Left ventricle myocardium inferior (tissue), 1 donor: ENCODE data around the gene KAT2A. TPM values are rescaled to one million over a fixed set of nuclear protein-coding genes. Genes with fewer than 3 reads are reported as not detected.

ENCODE experiments used
- DNase-seq: peaks from one replicate; pipeline ENCODE4 v3.0.0-alpha.2; 2020
- H3K27ac ChIP-seq: fragments of 200-600 bp; replicated peaks from 2 replicates; pipeline ENCODE4 v1.8.0; 2021
- H3K27me3 ChIP-seq: fragments of 200-600 bp; 2 replicates; pipeline ENCODE4 v1.8.0; 2021; ENCODE audit warnings: low read depth
- H3K36me3 ChIP-seq: fragments of 200-600 bp; 2 replicates; pipeline ENCODE4 v1.8.0; 2021
- H3K4me1 ChIP-seq: fragments of 200-600 bp; 2 replicates; pipeline ENCODE4 v1.8.0; 2021
- H3K4me3 ChIP-seq: fragments of 200-600 bp; 2 replicates; pipeline ENCODE4 v1.8.0; 2021; ENCODE audit warnings: mild to moderate bottlenecking, moderate library complexity
- H3K9me3 ChIP-seq: fragments of 200-600 bp; replicated peaks from 2 replicates; pipeline ENCODE4 v1.8.0; 2021
- intact Hi-C: fragments of 100-400 bp; cut with micrococcal nuclease; formaldehyde crosslinking; loops from one replicate; pipeline ENCODE4 v1.11.0; 2022
- total RNA-seq: library from RNA; stranded (reverse); fragmentation: NEBNext Ultra II Directional; extraction: Animal tissue kit (Norgen Biotek cat#: 25700); gene quantifications from one replicate; pipeline ENCODE4 v1.2.1, GENCODE V29; 2021
- TF ChIP-seq, protein P1 (sequence below): fragments of 200-600 bp; IDR thresholded peaks from 2 replicates; pipeline ENCODE4 v1.8.0; 2021; ENCODE audit warnings: antibody characterized with exemption, mild to moderate bottlenecking, borderline replicate concordance
- donor health status: DM: no; HTN: yes; CAD: no; lungs with severe emphysema.

Gene KAT2A
- total RNA-seq, 1 donor from 2014 or later = 25.7 TPM

DNA sequence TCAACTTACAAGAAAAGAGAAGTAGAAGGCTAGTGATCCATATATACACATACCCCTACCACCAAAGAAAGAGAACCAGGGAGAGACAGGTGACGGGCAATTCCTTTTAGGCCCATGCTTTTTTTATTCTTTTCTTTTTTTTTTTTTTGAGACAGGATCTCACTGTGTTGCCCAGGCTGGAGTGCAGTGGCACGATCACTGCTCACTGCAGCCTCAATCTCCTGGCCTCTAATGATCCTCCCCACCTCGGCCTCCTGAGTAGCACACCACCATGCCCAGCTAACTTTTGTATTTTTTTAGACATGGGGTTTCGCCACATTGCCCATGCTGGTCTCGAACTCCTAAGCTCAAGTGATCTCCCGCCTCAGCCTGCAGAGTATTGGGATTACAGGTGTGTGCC is 6.2 kb upstream of the KAT2A start:
- intact Hi-C loops = no loop called here
- Histone ChIP-seq H3K4me3 (no peak overlapping the region), H3K36me3 (peaks cover 61% of the 10 kb centered on the region), H3K27ac (peak overlapping the region; percentile 90), H3K9me3 (no peaks in the 10 kb centered on the region), H3K27me3 (no peaks in the 10 kb centered on the region), H3K4me1 (peaks cover 49% of the 10 kb centered on the region)
- TF ChIP-seq, protein P1, sequence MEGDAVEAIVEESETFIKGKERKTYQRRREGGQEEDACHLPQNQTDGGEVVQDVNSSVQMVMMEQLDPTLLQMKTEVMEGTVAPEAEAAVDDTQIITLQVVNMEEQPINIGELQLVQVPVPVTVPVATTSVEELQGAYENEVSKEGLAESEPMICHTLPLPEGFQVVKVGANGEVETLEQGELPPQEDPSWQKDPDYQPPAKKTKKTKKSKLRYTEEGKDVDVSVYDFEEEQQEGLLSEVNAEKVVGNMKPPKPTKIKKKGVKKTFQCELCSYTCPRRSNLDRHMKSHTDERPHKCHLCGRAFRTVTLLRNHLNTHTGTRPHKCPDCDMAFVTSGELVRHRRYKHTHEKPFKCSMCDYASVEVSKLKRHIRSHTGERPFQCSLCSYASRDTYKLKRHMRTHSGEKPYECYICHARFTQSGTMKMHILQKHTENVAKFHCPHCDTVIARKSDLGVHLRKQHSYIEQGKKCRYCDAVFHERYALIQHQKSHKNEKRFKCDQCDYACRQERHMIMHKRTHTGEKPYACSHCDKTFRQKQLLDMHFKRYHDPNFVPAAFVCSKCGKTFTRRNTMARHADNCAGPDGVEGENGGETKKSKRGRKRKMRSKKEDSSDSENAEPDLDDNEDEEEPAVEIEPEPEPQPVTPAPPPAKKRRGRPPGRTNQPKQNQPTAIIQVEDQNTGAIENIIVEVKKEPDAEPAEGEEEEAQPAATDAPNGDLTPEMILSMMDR = no peak
- no peak for DNase-seq

DNA sequence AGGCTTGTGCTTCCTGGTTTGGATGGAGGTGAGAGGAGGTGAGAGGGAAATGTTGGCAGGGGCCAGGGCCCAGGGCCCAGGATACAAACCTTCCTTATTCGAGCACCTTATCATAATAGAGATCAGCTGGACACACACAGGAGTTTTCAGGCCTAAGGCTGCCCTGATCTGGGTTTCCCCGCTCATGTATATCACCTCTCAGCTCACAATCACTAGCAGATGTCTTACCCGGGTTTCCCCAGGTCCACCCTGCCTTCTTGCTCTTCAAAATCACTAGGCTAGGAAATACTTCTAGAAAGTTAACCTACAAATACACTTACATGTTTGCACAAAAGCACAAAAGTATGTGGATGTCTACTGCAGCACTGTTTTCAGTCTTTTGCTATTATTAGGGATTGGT is 5.7 kb upstream of the KAT2A start:
- H3K27me3 ChIP-seq = no peaks in the 10 kb centered on the region

DNA sequence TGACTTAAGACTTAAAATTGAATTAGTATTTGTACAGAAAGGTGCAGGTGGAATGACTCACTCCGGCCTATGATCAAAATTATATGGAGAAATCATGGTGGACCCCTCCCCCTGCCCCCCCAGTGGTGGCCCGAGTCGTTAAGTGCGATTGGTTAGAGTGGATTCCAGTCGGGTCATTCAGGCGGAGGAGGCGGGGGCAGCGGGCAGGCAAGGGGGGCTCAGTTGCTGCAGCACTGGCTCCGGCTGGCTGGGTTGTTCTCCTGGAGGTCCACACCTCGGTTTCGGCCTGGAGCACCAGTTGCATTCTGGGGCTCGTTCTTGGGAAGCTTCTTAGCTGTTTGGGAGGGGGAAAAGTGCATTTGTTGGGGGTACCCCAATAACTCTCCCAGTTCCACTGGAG is 4.4 kb upstream of the KAT2A start:
- H3K36me3 ChIP-seq = peaks cover 59% of the 10 kb centered on the region

More for the DNA sequence above, 5.7 kb upstream of the KAT2A start:
- TF ChIP-seq, protein P1 = no peak
- Histone ChIP-seq H3K4me1 (peaks cover 49% of the 10 kb centered on the region), H3K4me3 (no peak overlapping the region), H3K36me3 (peaks cover 61% of the 10 kb centered on the region), H3K27ac (peak overlapping the region; percentile 17), H3K9me3 (no peaks in the 10 kb centered on the region)
- no peak for DNase-seq
- intact Hi-C loops = no loop called here

DNA sequence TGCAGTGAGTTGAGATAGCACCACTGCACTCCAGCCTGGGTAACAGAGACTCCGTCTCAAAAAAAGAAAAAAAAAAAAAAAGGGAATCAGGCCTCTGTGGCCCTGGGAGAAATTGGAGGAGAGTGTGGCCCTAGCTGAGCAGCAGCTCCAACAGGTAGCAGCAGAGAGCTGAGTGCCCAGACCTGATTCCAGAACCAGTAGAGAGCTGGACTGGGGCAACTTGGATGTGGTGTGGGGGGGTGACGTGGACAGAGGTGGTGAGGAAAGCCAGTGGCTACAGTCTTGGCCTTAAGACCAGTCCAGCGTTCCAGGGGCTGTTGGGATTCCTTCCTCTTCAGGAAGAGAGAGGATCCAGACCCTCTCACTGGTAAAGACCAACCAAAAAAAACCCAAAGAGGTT is 3.1 kb upstream of the KAT2A start:
- peaks cover 48% of the 10 kb centered on the region for H3K36me3 ChIP-seq
- H3K9me3 ChIP-seq = no peaks in the 10 kb centered on the region
- H3K4me1 ChIP-seq = peaks cover 44% of the 10 kb centered on the region
- TF ChIP-seq, protein P1 = no peak
- intact Hi-C loops = no loop called here
- DNase-seq = no peak
- H3K27ac ChIP-seq = no peak overlapping the region
- no peaks in the 10 kb centered on the region for H3K27me3 ChIP-seq
- H3K4me3 ChIP-seq = no peak overlapping the region

More for the DNA sequence above, 4.4 kb upstream of the KAT2A start:
- TF ChIP-seq, protein P1 = no peak
- DNase-seq = no peak
- no peaks in the 10 kb centered on the region for H3K9me3 ChIP-seq
- H3K27ac ChIP-seq = no peak overlapping the region
- no peaks in the 10 kb centered on the region for H3K27me3 ChIP-seq
- intact Hi-C loops = no loop called here
- H3K4me1 ChIP-seq = peaks cover 49% of the 10 kb centered on the region
- no peak overlapping the region for H3K4me3 ChIP-seq

DNA sequence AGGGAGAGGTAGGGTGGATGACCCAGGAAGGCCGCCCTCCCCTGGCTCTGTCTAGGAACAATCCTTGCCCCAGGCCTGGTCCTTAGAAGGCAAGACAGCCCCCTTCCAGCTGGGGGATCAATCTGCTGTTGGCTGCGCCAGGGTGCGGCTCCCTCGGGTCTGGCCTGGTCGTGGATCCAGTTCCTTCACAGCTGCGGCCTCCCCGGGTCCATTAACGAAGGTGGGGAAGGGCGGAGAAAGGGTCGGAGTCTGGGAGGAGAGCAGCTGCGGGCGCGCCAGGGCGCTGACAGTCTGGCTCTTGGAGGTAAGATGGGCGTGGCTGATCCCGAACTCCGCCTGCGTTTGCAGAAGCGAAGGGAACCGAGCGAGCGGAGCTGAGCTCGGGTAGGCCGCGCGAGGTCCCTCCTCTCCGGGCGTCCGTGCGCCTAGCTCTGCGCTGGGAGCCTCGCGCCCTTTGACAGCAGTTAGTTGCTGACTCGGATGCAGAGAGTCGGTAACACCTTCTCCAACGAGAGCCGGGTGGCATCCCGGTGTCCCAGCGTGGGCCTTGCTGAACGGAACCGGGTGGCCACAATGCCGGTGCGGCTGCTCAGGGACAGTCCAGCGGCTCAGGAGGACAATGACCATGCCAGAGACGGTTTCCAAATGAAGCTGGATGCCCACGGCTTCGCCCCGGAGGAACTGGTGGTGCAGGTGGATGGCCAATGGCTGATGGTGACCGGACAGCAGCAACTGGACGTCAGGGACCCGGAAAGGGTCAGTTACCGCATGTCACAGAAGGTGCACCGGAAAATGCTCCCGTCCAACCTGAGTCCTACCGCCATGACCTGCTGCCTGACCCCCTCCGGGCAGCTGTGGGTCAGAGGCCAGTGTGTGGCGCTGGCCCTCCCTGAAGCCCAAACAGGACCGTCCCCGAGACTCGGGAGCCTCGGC is 1.5 kb upstream of the KAT2A start, which contains the start of gene HSPB9:
TSS of gene HSPB9 (plus strand) at position 434 of the 933 bp plus-strand sequence. CDS start at position 481, 47 bp downstream.
- Histone ChIP-seq H3K4me3 (peak within 1 kb of the TSS; percentile 89), H3K4me1 (peaks cover 29% of the 10 kb centered on the region), H3K36me3 (peaks cover 46% of the 10 kb centered on the region), H3K9me3 (no peaks in the 10 kb centered on the region), H3K27ac (peak within 1 kb of the TSS; percentile 83), H3K27me3 (no peaks in the 10 kb centered on the region)
- peak; percentile 56 for DNase-seq
- intact Hi-C loops = no loop called here
- TF ChIP-seq, protein P1 = no peak
